Brain microvascular endothelial cell (primary cell): ENCODE data around the gene UBE2E2.

Experiments
- DNase-seq: peaks from one replicate; pipeline ENCODE4 v3.0.0-alpha.2; 2020
- H3K27ac ChIP-seq: fragments of 250-450 bp; sonication (Bioruptor Pico); 2 replicates; pipeline ENCODE4 v1.5.1; 2020; ENCODE audit warnings: mild to moderate bottlenecking, moderate library complexity
- H3K27me3 ChIP-seq: fragments of 250-450 bp; sonication (Bioruptor Pico); replicated peaks from 2 replicates; pipeline ENCODE4 v1.5.1; 2020; ENCODE audit warnings: mild to moderate bottlenecking
- H3K36me3 ChIP-seq: fragments of 250-450 bp; sonication (Bioruptor Pico); replicated peaks from 2 replicates; pipeline ENCODE4 v1.5.1; 2020; ENCODE audit warnings: mild to moderate bottlenecking
- H3K4me3 ChIP-seq: 2 replicates; pipeline ENCODE4 v1.5.1; 2011; ENCODE audit warnings: low read depth, mild to moderate bottlenecking, control low read depth, low read length, moderate library complexity
- in situ Hi-C: cut with HindIII; loops from 2 replicates; pipeline ENCODE4 v1.10.0; 2017; ENCODE audit warnings: low sequenced_read_pairs, low pct_ligation_motif_present
- TF ChIP-seq, protein P1 (sequence below): IDR thresholded peaks from 2 replicates; pipeline ENCODE4 v1.5.1; 2011; ENCODE audit warnings: low read depth, mild to moderate bottlenecking, moderate library complexity, low read length, control low read depth, inconsistent platforms; ENCODE audit errors: missing control alignments

UBE2E2 gene

DNA sequence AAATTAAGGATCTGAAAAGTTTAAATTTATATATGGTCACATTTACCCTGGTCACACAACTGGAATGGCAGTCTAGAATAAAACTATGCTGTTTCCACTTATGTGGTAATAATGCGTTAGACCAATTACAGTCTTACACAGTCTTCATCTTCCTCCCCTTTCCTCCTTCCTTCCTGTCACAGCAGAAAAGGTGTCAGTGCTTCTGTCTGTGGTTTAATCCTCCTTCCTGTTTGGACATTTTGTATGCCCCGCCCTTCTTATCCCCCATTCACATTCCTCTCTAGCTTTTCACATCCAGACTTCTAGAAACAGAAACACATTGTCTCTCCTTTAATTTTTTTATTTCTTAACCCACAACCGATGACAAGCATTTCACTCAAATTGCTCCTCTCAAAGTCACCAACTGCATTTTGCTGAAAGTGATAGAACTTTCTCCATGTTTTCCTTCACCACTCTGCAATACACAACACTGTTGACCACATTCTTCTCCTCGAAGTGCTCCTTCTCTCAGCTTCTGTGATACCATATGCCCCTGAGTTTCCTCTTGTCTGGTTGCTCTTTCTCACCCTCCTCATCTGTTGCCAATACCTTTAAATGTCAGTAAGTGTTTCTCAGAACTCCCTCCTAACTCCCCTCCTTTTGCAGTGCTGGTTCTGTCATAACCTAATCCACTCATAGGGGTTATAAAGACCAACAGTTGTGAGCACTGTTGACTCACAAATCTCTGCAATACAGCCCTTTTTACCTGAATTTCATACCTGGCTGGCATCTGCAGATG is 271.6 kb downstream of the UBE2E2 start:
- no peak for DNase-seq
- TF ChIP-seq, protein P1, sequence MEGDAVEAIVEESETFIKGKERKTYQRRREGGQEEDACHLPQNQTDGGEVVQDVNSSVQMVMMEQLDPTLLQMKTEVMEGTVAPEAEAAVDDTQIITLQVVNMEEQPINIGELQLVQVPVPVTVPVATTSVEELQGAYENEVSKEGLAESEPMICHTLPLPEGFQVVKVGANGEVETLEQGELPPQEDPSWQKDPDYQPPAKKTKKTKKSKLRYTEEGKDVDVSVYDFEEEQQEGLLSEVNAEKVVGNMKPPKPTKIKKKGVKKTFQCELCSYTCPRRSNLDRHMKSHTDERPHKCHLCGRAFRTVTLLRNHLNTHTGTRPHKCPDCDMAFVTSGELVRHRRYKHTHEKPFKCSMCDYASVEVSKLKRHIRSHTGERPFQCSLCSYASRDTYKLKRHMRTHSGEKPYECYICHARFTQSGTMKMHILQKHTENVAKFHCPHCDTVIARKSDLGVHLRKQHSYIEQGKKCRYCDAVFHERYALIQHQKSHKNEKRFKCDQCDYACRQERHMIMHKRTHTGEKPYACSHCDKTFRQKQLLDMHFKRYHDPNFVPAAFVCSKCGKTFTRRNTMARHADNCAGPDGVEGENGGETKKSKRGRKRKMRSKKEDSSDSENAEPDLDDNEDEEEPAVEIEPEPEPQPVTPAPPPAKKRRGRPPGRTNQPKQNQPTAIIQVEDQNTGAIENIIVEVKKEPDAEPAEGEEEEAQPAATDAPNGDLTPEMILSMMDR: no peak
- Histone ChIP-seq H3K36me3 (no peaks in the 10 kb centered on the region), H3K4me3 (no peak overlapping the region), H3K27me3 (no peaks in the 10 kb centered on the region), H3K27ac (no peak overlapping the region)
- in situ Hi-C loops: no loop called here

- Histone ChIP-seq H3K36me3 (no peaks in the 10 kb centered on the region), H3K27ac (no peak overlapping the region), H3K4me3 (no peak overlapping the region), H3K27me3 (no peaks in the 10 kb centered on the region)
- DNase-seq: no peak
- TF ChIP-seq, protein P1: no peak
- in situ Hi-C loops: no loop called here
These were observed 272.3 kb downstream of the UBE2E2 start for GRCh38 chr3:23475446-23475845.

DNA sequence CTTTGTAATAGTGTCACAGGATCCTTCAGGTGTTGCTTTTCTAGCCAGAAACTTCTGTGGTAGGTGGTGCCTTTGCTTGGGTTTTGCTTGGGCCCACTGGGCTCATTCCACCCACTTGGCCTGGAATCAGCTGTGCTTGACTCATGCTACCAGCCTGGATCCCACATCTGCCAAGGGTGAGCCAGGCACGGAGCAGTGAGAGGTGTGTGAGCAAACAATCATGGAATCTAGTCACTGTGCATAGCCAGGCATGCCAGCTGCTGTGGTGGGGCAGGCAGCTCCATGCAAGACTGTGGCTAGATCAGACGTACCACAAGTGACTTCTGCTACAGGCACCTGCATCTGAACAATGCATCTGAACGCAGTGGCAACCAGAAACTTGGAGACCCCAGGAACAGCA is 275.9 kb downstream of the UBE2E2 start:
- H3K27me3 ChIP-seq: no peaks in the 10 kb centered on the region
- DNase-seq: no peak
- H3K27ac ChIP-seq: no peak overlapping the region
- in situ Hi-C loops: no loop called here
- no peak overlapping the region for H3K4me3 ChIP-seq
- H3K36me3 ChIP-seq: no peaks in the 10 kb centered on the region
- TF ChIP-seq, protein P1: no peak

GRCh38 chr3:23479615-23480328 is 276.6 kb downstream of the UBE2E2 start:
- no peak overlapping the region for H3K4me3 ChIP-seq
- no peak for DNase-seq
- no peaks in the 10 kb centered on the region for H3K36me3 ChIP-seq
- in situ Hi-C loops: no loop called here
- no peak overlapping the region for H3K27ac ChIP-seq
- TF ChIP-seq, protein P1: no peak
- H3K27me3 ChIP-seq: no peaks in the 10 kb centered on the region

DNA sequence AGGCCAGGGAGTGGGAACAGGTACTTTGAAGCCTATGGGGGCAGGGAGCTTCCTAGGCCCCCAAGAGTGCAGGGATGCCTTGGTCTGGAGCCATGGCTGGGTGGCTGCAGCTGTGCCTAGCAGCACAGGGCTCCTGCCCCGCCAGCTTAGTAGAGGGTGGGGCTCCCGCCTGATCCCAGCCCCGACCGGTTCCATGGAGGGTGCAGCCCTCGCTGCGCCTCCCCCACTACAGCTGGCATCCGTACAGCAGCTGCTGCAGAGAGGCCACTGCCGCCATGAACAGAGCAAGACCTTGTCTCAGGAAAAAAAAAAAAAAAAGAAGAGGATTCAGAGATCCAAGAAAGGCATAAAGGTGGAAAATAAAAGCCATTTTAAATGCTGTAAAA is 277.2 kb downstream of the UBE2E2 start:
- Histone ChIP-seq H3K4me3 (no peak overlapping the region), H3K27ac (no peak overlapping the region), H3K36me3 (no peaks in the 10 kb centered on the region), H3K27me3 (no peaks in the 10 kb centered on the region)
- no peak for DNase-seq
- TF ChIP-seq, protein P1: no peak
- in situ Hi-C loops: no loop called here
